Neural progenitor cell (in vitro differentiated cells): ENCODE data around the gene FEV.
A peak's percentile ranks its signal among the peaks of the same experiment; 100 is the strongest.

Source experiments
- CTCF ChIP-seq: fragments of 200-600 bp; sonication (generic); IDR thresholded peaks from 2 replicates; pipeline ENCODE4 v1.5.1; 2017; ENCODE audit warnings: antibody characterized with exemption, mild to moderate bottlenecking
- EZH2 ChIP-seq: fragments of 200-600 bp; sonication (generic); IDR thresholded peaks from 2 replicates; pipeline ENCODE4 v1.6.1; 2017; ENCODE audit warnings: antibody characterized with exemption, mild to moderate bottlenecking, moderate library complexity
- EZH2phosphoT487 ChIP-seq: fragments of 200-600 bp; sonication (generic); IDR thresholded peaks from 2 replicates; pipeline ENCODE4 v1.6.1; 2017; ENCODE audit warnings: antibody characterized with exemption

GRCh38 chr2:218981390-218981880 is 3.5 kb downstream of the FEV start:
- TF ChIP-seq CTCF (peak; percentile 39), EZH2phosphoT487 (peak; percentile 95), EZH2 (peak; percentile 96)
